Ramos (cell line): ENCODE results near the gene LCOR.

Experiments used
- in situ Hi-C: fragments of 300-500 bp; cut with MboI; formaldehyde crosslinking; loops from one replicate; pipeline ENCODE4 v1.14.3; 2022; ENCODE audit warnings: low sequenced_read_pairs; ENCODE audit not compliant: unreplicated experiment

The LCOR gene

DNA sequence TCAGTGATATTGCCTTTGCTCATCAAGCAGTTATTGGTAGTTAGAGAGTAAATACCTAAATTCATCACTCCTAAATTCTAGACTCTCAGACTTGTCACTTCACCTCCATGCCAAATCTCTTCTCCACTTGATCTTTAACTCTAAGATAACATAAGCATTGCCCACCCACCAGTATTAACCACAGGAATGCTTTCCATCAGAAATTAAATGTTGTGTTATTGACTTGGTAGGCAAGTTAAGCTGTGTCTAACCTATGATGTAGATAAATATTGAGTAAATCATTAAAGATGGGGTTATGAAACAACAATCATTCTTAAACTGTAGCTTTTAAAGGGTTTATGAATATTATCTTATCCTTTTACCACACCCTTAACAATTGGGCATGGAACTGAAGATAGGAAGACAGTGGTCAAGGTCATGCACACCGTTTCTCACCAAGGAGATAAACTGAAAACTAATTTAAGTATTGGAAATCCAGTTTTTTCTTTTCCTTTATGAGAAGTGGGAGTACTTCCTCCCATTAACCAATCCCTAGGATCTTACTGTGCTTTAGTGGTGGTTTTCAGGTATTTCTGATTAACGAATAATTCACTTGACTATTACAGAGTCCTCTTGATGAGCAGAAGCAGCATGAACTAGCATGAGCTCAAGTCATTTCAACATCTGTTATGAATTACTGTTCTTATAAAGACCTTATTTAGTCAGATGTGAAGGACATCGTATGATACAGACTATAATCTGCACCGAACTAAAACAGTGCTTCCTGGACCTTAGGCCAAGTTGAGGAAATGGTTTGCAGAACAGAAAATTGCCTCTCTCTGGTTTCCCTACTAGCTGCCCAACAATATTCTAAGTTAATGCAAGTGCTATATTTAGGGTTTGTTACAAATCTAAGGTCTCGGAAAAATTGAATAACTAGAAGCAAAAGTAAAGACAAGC lies 142.0 kb downstream of the LCOR start:
- in situ Hi-C loops: no loop called here

GRCh38 chr10:96975136-96975535 lies 143.0 kb downstream of the LCOR start:
- in situ Hi-C loops: no loop called here

- in situ Hi-C loops: no loop called here
Measured at GRCh38 chr10:96978621-96979154, 146.6 kb downstream of the LCOR start.

- in situ Hi-C loops: no loop called here
Measured at GRCh38 chr10:96982149-96982930, 150.2 kb downstream of the LCOR start.

- in situ Hi-C loops: no loop called here
Measured at GRCh38 chr10:96984541-96985131, 152.5 kb downstream of the LCOR start.

DNA sequence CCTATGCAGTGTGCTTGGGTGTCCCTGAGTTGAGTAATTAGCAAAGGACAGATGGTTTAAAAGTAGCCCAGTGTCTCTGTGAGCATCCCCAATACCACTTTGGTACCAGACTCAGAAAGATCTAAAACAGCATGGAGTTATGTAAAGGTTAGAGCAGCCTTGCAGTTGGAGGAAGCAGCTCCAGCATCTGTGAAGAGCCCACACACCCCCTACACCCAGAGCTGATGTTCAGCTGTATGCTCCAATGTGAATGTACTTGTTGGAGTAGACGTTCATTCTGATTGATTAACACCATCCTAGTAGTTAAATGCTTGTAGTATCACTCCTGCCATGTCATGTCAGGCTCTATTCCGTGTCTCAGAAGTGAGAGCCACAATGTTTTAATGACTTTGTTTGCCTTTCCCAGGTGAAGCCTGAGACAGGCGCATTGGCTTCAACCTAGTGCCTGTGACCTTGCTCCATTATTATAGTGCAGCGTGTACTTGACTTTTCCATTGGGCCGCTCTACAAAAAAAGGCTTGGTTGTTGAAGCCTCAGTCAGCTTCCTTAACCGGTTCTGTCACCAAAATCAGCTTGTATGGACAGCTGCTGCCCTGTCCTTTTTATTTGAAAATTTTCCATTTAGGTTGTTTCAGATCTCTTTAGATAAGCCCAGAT lies 154.2 kb downstream of the LCOR start:
- in situ Hi-C loops: no loop called here

DNA sequence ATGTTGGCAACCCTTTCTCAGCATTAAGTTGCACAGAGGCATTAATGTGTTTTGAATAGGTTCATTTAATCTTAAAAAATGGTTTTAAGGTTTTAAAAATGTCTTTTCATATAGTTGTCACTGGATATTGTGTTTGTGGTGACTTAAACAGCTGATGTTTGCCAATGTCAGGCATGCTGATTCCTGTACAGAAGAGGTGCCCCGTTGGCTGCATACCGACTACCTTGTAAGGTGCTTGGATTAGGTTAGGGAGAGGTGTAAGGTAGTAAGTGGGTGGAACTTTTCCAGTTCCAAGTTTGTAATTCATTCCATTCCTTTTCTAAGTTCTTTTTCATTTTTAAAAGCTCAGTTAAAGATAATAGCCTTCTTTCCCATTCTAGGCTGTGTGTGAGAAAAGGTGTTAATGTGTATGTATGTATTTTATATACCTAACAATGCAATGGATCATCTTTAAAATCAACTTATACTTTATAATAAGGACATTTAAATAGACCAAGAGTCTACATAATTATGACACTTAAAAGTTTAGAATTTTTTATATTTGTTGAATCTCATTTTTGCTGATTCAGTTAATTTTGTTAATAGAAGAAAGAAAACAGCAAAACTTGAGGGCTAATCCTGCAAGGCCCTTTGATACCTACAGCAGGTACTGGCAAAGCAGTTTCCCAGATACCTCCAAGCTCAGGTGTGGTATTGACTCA lies 155.2 kb downstream of the LCOR start:
- in situ Hi-C loops: no loop called here

DNA sequence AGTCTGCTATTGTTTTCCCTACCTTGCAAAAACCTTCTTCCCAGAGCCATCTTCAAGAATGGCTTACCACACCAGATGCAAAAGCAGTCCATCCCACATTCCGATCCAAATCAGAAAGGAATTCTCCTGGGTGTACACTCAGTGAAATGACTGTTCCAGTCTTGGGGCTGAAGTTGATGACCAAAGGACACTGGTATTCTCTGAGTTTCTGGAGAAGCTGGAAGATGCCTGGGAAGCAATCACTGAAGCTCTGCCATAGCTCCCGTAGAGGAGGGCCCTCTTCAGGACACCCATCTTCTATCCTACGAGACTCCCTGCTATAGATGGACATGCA lies 155.7 kb downstream of the LCOR start:
- in situ Hi-C loops: no loop called here

DNA sequence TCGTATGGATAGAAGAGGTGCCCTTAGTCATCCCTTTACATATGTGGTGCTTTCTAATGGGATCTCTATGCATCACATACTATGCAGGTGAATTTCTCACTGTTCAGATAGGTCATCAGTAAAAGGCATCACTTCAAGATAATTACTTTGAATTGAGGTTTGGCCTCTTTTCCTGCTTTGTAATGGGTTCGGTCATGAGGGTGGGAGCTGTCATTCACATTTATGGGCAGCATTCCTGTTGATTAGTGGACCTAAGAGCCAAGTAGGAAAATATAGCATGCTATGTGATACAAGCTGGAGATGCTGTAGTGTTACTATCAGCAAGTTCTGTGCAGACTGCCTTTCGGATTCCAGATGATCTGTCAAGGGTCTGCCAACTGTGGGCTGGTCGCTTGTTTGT lies 156.3 kb downstream of the LCOR start:
- in situ Hi-C loops: no loop called here

GRCh38 chr10:96991313-96991841 lies 159.3 kb downstream of the LCOR start:
- in situ Hi-C loops: no loop called here

DNA sequence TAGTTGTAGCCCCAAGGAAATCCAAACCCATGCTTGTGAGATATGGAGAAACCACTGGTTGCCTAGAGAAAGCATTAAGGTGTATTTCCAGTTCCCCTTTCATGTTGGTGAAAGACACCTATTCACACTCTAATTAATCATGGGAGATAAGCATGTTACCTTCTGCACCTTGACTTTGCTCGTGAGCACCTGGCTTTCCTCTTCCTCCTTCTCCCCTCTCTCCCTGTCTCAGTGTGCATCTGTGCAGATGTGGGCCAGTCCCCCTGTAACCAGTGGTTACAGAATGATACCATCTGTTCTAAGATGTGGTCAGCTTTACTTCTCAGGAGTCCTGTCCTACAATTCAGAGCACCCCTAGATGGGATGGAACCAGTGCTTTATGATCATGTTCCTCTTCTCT lies 160.6 kb downstream of the LCOR start:
- in situ Hi-C loops: no loop called here

- in situ Hi-C loops: no loop called here
Measured at GRCh38 chr10:96995851-96996250, 163.8 kb downstream of the LCOR start.

DNA sequence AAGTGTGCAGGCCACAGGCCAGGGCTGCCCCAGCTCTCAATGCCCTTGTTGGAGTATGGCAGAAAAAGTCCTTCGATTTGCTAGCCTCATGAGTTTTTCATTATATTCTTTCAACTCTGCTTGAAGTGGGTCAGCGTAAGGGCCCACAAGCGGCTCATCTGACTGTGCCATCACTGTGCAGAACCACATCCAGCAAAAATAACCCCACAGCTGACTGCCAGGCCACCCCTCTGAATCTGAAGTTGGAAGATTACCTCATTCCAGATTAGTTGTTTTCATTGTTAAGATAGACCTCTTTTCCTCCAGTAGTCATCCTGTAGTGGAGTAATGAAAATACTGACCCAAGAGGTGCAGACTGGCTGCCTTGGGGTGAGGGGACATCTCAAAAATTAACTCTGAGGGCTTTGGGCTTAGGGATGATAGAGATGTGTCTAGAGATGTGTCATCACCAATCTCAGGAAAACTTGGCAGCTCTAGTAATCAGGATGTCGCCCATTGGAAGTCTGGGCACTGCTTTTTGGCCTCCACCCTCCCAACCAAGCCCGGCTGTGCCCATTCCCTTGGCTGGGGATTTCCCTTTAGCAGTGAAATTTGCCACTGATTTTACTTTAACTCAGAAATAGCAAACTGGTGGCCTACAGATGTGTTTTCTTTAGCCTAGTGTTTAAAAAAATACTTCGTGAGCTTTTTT lies 164.3 kb downstream of the LCOR start:
- in situ Hi-C loops: no loop called here

DNA sequence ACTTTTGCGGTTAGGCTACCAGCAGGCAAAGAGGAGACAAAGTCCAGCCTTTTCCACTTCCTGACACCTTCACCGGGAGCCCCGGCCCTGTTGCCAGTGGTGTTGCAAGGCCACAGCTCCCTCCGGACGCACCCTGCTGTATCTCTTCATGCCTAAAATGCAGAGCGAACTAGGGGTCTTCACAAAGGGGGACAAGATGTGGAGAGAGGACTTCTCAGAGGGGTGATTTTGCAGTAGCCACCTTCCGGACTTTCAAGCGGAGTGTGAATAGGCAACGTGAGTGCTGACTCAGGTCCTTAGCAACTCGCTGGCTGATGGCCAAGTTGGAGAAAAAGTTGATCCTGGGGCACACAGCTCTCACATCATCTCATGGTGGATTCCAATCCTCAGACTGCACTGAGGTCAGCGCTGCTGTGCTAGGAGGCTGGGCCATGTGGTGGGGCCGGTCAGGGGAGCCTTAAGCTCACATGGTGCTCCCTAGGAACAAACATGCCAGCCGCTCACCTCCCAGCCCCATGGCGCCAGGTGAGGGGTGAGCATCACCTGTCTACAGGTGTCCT lies 166.3 kb downstream of the LCOR start:
- in situ Hi-C loops: no loop called here

DNA sequence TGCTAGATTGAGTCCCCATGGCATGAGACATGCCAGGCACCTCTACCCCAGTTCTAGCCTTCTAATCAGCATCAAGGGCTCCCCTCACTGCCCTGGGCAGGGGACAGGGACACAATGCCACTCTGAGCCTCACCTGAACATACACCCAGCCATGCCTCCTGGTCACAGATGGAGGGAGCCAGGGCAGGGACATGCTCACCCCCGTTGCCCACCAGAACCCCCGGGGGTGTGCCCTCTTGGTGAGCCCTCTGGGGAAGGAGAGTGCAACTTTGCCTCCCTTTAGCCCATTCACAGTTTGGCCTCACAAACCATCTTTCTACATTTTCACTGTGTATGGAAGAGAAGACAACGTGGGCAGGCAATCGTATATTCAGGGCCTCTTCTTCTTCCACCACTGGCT lies 167.2 kb downstream of the LCOR start:
- in situ Hi-C loops: no loop called here

- in situ Hi-C loops: no loop called here
Measured at GRCh38 chr10:96999987-97000386, 167.9 kb downstream of the LCOR start.

- in situ Hi-C loops: no loop called here
Measured at GRCh38 chr10:97000487-97001182, 168.5 kb downstream of the LCOR start.
